Suprapubic skin (tissue), 4 donors: ENCODE results near the gene NPPB. TPM values are rescaled to one million over a fixed set of nuclear protein-coding genes. Genes with fewer than 3 reads are reported as not detected.

Source experiments
- DNase-seq, 2 donors: peaks; one replicate each; pipeline ENCODE4 v3.0.0-alpha.2; 2019; ENCODE audit warnings: low spot score in 2 of 2
- H3K27ac ChIP-seq: fragments of 200-600 bp; sonication (generic); one replicate; pipeline ENCODE4 v1.5.1; 2019
- H3K27me3 ChIP-seq: fragments of 200-600 bp; sonication (generic); one replicate; pipeline ENCODE4 v1.5.1; 2019
- H3K36me3 ChIP-seq: fragments of 200-600 bp; sonication (generic); one replicate; pipeline ENCODE4 v1.5.1; 2019
- H3K4me1 ChIP-seq: fragments of 200-600 bp; sonication (generic); one replicate; pipeline ENCODE4 v1.5.1; 2019
- H3K4me3 ChIP-seq: fragments of 200-600 bp; sonication (generic); one replicate; pipeline ENCODE4 v1.5.1; 2019; ENCODE audit warnings: mild to moderate bottlenecking
- H3K9me3 ChIP-seq: fragments of 200-600 bp; sonication (generic); one replicate; pipeline ENCODE4 v1.5.1; 2019
- EP300 ChIP-seq: sonication (generic); formaldehyde crosslinking; IDR thresholded peaks from one replicate; pipeline ENCODE4 v1.6.1; 2017; ENCODE audit warnings: antibody characterized with exemption
- POLR2A ChIP-seq, 2 donors: fragments of 450-650 bp; IDR thresholded peaks; one replicate each; pipeline ENCODE4 v1.6.1; 2017; ENCODE audit warnings: antibody characterized with exemption in 2 of 2, mild to moderate bottlenecking in 2 of 2, moderate library complexity in 2 of 2
- POLR2AphosphoS5 ChIP-seq, 3 donors: sonication (generic); formaldehyde crosslinking; IDR thresholded peaks; one replicate each; pipeline ENCODE4 v1.6.1; 2017; ENCODE audit warnings: antibody characterized with exemption in 3 of 3
- WGBS: methylation state at CpG from one replicate; pipeline ENCODE4 v1.1.5; 2018; 5-methylcytosine and 5-hydroxymethylcytosine counted together
- total RNA-seq, 4 donors: library from RNA; depleted of rRNA; stranded (reverse); fragments of >200 nt; gene quantifications; one replicate each; pipeline ENCODE4 v1.1.0, GENCODE V29; 2016
- TF ChIP-seq, protein P1 (sequence below), 2 donors: fragments of 200-600 bp in 1 of 2; fragments of 450-650 bp in 1 of 2; sonication (generic) in 1 of 2; IDR thresholded peaks; one replicate each; pipeline ENCODE4 v1.5.1; 2016 to 2019; ENCODE audit warnings: antibody characterized with exemption in 2 of 2, mild to moderate bottlenecking in 1 of 2, moderate library complexity in 1 of 2

The NPPB gene
- total RNA-seq, 4 donors from 2014 or later = not detected

GRCh38 chr1:11891433-11892186, 32.9 kb upstream of the NPPB start:
- TF ChIP-seq POLR2AphosphoS5 (IDR thresholded peaks at IDR 0.05) (no peak), POLR2A (IDR thresholded peaks at IDR 0.05) (no peak), EP300 (no peak)
- TF ChIP-seq, protein P1, sequence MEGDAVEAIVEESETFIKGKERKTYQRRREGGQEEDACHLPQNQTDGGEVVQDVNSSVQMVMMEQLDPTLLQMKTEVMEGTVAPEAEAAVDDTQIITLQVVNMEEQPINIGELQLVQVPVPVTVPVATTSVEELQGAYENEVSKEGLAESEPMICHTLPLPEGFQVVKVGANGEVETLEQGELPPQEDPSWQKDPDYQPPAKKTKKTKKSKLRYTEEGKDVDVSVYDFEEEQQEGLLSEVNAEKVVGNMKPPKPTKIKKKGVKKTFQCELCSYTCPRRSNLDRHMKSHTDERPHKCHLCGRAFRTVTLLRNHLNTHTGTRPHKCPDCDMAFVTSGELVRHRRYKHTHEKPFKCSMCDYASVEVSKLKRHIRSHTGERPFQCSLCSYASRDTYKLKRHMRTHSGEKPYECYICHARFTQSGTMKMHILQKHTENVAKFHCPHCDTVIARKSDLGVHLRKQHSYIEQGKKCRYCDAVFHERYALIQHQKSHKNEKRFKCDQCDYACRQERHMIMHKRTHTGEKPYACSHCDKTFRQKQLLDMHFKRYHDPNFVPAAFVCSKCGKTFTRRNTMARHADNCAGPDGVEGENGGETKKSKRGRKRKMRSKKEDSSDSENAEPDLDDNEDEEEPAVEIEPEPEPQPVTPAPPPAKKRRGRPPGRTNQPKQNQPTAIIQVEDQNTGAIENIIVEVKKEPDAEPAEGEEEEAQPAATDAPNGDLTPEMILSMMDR (IDR thresholded peaks at IDR 0.05) = no peak
- no peaks in the 10 kb centered on the region for H3K36me3 ChIP-seq
- H3K9me3 ChIP-seq = no peaks in the 10 kb centered on the region
- WGBS = 90% methylated on average over 6 of the region's 6 CpGs
- no peak overlapping the region for H3K4me3 ChIP-seq
- H3K27ac ChIP-seq = no peak overlapping the region
- DNase-seq = no peak
- no peaks in the 10 kb centered on the region for H3K4me1 ChIP-seq
- peaks cover 12% of the 10 kb centered on the region for H3K27me3 ChIP-seq

GRCh38 chr1:11888877-11889208, 30.1 kb upstream of the NPPB start:
- WGBS = 61% methylated on average over 3 of the region's 3 CpGs
- no peak for TF ChIP-seq POLR2A (IDR thresholded peaks at IDR 0.05)
- no peak for TF ChIP-seq EP300
- TF ChIP-seq, protein P1 (IDR thresholded peaks at IDR 0.05) = no peak

DNA sequence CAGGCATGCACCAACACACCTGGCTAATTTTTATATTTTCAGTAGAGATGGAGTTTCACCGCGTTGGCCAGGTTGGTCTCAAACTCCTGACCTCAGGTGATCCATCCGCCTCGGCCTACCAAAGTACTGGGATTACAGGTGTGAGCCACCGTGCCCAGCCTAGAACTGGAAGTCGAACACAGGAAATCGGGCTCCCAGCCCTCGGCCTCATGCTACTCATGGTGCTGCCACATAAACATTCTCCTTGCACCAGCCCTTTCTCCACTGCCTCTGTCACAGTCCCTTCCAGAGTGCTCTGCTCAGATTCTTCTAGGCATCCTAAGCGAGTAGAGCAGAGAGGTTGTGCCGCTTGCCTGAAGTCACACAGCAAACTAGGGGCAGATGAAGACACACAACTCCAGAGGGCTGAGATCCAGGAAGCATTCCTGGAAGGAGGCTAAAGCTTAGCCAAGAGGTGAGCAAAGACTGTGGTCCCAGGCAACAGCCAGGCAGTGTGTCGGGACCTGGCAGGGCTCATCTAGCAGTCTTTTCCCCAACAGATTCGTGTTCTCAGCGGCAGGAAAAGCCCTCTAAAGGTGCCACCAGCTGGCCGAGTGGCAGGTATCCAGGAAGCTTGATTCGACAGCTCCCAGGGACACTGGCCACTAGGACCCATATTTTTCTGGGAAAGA, 29.6 kb upstream of the NPPB start:
- no peaks in the 10 kb centered on the region for H3K9me3 ChIP-seq
- no peaks in the 10 kb centered on the region for H3K36me3 ChIP-seq
- H3K27me3 ChIP-seq = peaks cover 4% of the 10 kb centered on the region
- no peak for DNase-seq
- WGBS = 80% methylated on average over 15 of the region's 15 CpGs
- H3K4me3 ChIP-seq = no peak overlapping the region
- H3K27ac ChIP-seq = no peak overlapping the region
- TF ChIP-seq POLR2A (IDR thresholded peaks at IDR 0.05) (no peak), EP300 (no peak), POLR2AphosphoS5 (IDR thresholded peaks at IDR 0.05) (no peak)
- TF ChIP-seq, protein P1 (IDR thresholded peaks at IDR 0.05) = no peak
- no peaks in the 10 kb centered on the region for H3K4me1 ChIP-seq

More at GRCh38 chr1:11888877-11889208, 30.1 kb upstream of the NPPB start:
- Histone ChIP-seq H3K27ac (no peak overlapping the region), H3K36me3 (no peaks in the 10 kb centered on the region), H3K27me3 (peaks cover 4% of the 10 kb centered on the region), H3K4me3 (no peak overlapping the region), H3K4me1 (no peaks in the 10 kb centered on the region), H3K9me3 (no peaks in the 10 kb centered on the region)
- no peak for DNase-seq

GRCh38 chr1:11887666-11888007, 28.9 kb upstream of the NPPB start:
- no peak for DNase-seq
- H3K27me3 ChIP-seq = peaks cover 4% of the 10 kb centered on the region
- no peaks in the 10 kb centered on the region for H3K36me3 ChIP-seq
- no peak overlapping the region for H3K27ac ChIP-seq
- WGBS = 82% methylated on average over 7 of the region's 7 CpGs
- H3K4me1 ChIP-seq = peaks cover 6% of the 10 kb centered on the region
- TF ChIP-seq POLR2A (IDR thresholded peaks at IDR 0.05) = no peak
- TF ChIP-seq, protein P1 (IDR thresholded peaks at IDR 0.05) = no peak
- TF ChIP-seq EP300 = no peak
- no peak overlapping the region for H3K4me3 ChIP-seq
- no peaks in the 10 kb centered on the region for H3K9me3 ChIP-seq

GRCh38 chr1:11886986-11887665, 28.4 kb upstream of the NPPB start:
- Histone ChIP-seq H3K9me3 (no peaks in the 10 kb centered on the region), H3K27me3 (peaks cover 3% of the 10 kb centered on the region), H3K4me1 (peaks cover 6% of the 10 kb centered on the region), H3K27ac (no peak overlapping the region), H3K4me3 (no peak overlapping the region), H3K36me3 (no peaks in the 10 kb centered on the region)
- DNase-seq = no peak
- 78% methylated on average over 18 of the region's 19 CpGs for WGBS
- TF ChIP-seq POLR2A (IDR thresholded peaks at IDR 0.05) (no peak), EP300 (no peak), POLR2AphosphoS5 (IDR thresholded peaks at IDR 0.05) (no peak)
- TF ChIP-seq, protein P1 (IDR thresholded peaks at IDR 0.05) = no peak
